GM12864 (cell line): Measurements from ENCODE around the gene PTPRG.

Source experiments
- DNase-seq: peaks from one replicate; pipeline ENCODE4 v3.0.0-alpha.2; 2011; ENCODE audit warnings: low read depth
- H3K4me3 ChIP-seq: 2 replicates; pipeline ENCODE4 v1.5.1; 2011; ENCODE audit warnings: mild to moderate bottlenecking, low read depth, low read length, control low read depth
- CTCF ChIP-seq: IDR thresholded peaks from 2 replicates; pipeline ENCODE4 v1.5.1; 2011; ENCODE audit warnings: low read depth, mild to moderate bottlenecking, moderate library complexity, low read length, control low read depth, inconsistent platforms; ENCODE audit errors: missing control alignments

The PTPRG gene

GRCh38 chr3:62128051-62128450 lies 566.7 kb downstream of the PTPRG start:
- no peak for DNase-seq
- TF ChIP-seq CTCF: no peak
- H3K4me3 ChIP-seq: no peak overlapping the region

DNA sequence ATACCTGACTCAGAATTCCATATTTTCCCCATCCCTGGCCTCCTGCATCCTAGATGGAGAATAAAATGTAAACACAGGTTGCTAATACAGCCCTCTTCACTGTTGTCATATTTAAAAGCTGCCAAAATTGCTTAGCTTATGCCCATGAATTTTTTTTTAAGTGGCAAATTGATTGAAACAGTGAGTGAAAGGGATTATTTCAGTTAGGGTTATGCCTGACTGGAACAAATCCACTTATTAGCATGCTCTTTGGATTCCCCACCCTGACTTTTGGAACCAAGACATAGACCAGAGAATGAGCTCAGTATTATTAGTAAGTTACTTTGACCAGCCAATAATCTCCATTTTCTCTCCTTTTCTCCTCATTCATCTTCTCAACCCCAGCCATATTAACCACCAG lies 567.3 kb downstream of the PTPRG start:
- DNase-seq: no peak
- TF ChIP-seq CTCF: no peak
- no peak overlapping the region for H3K4me3 ChIP-seq

DNA sequence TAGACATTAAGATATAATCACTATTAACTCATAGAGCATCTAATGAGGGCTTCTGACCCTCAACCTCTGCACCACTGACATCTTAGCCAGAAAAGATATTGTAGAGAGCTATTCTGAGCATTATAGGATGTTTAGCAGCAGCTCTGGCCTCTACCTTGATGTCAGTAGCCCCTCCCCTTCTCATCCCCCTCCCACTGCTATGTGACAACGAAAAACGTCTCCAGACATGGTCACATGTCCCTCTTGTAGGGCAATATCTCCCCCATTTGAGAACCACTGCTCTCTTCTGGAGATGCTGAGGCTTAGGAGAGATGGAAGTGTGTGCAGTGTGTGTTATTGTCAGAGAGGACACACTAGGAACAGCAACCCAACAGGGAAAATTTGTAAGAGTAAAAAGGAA lies 569.7 kb downstream of the PTPRG start:
- H3K4me3 ChIP-seq: no peak overlapping the region
- no peak for TF ChIP-seq CTCF
- no peak for DNase-seq

DNA sequence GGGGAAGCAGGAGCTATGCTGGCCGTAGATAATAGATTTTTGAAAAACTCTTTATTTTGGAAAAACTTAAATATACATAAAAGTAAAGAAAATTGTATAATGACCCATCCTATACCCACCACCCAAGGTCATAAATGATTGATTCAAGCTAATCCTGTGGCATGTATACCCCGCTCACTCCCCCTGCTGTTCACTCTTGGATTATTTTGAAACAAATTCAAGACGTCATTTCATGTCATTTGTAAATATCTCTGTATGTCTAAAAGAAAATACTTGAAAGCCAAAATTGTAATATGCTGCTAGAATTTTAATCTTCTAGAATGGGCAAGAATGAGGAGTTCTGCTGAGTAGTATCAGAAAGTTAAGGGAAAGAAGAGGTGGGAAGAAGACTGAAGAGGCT lies 570.2 kb downstream of the PTPRG start:
- H3K4me3 ChIP-seq: no peak overlapping the region
- TF ChIP-seq CTCF: no peak
- DNase-seq: no peak

DNA sequence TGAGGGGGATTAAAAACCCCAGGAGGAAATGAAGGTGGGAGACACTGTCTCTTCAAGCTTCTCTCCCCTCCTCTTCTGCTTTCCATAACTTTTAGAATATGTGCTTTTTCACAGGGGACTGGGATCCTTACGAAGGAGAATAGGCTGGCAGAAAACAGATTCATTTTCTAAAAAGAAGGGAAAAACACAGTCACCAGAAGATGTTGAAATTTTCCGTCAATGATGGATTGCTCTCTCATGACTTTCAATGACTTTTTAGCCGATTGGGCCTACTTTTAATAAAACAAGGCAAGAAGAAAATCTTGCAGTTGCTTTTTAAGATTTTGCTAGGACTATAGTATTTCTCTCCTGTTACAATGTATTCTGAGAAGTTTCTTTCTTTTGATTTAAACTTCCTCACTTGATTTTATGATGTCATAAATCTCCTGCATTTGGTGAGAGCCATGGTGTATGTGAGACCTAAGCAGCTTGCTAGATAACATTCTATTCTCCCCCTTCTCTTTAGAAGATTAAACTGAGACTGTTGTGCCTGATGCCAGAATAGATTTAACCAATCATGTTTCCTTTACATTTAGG lies 570.7 kb downstream of the PTPRG start:
- no peak overlapping the region for H3K4me3 ChIP-seq
- no peak for TF ChIP-seq CTCF
- no peak for DNase-seq

DNA sequence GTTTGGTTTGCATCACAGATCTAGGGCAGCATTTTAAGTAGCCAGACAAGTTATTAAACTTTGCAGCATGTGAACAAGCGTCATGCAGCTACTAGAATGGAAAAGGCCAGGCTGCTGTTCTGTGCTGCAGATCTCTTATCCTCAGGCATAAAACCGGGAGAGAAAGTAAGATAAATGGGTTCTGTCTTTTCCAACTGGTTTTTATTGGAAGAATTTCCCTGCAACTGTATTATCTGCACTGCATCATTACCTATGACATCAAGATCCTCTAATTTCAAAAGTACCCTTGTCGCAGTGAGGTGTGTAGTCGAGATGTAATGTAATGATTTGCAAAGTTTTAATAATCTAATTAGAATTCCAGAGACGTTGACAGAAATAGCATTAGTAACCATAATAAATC lies 571.6 kb downstream of the PTPRG start:
- no peak overlapping the region for H3K4me3 ChIP-seq
- TF ChIP-seq CTCF: no peak
- DNase-seq: no peak

DNA sequence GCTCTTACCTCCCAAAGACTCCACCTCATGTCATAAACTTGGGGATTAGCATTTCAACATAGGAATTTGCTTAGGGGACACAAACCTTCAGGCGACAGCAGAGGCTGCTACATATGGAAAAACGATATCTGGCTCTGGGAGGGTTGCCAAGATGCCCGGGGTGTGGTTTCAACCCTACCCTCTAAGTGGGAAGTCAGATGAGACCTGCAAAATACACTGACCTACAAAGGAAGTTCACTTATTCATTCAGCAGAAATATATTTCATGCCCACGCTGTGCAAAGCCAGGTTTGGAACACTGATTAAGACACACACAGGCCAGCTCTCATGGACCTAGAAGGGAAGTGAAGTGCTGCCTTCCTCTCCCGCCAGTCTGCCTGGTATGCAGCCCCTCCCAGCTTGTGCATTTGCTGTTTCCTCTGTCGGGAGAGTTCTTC lies 572.7 kb downstream of the PTPRG start:
- DNase-seq: no peak
- TF ChIP-seq CTCF: no peak
- H3K4me3 ChIP-seq: no peak overlapping the region
